ENCODE measurements around the gene HS3ST1.

HS3ST1 gene

DNA sequence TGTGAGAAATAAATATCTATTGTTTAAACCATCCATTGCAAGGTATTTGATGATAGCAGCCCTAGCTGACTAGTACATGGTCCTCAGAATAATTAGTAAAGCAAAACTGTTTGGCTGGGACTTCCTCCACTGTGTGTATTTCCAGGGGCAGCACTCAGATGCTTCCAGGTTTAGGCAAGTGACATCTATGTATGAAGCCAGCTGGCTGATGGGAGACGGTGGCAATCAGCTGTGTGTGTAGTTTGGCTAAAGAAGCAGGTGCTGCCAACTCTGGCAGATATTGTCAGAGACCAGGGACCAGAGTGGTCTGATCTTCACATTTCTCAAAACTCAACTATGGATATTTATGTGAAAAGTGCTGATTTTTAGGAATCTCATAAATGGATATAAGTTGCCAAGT is 19.1 kb downstream of the HS3ST1 start:
- Histone ChIP-seq H3K4me3 (replicated peaks; ENCODE audit: insufficient read depth, low read length) (no peak overlapping the region), H3K27me3 (ENCODE audit: insufficient read depth, poor library complexity, severe bottlenecking) (no peaks in the 10 kb centered on the region), H3K27ac (replicated peaks) (no peak overlapping the region)
- no peak for DNase-seq (ENCODE audit: low read depth in 1 of 2, low spot score in 1 of 2)
- TF ChIP-seq, protein P1, sequence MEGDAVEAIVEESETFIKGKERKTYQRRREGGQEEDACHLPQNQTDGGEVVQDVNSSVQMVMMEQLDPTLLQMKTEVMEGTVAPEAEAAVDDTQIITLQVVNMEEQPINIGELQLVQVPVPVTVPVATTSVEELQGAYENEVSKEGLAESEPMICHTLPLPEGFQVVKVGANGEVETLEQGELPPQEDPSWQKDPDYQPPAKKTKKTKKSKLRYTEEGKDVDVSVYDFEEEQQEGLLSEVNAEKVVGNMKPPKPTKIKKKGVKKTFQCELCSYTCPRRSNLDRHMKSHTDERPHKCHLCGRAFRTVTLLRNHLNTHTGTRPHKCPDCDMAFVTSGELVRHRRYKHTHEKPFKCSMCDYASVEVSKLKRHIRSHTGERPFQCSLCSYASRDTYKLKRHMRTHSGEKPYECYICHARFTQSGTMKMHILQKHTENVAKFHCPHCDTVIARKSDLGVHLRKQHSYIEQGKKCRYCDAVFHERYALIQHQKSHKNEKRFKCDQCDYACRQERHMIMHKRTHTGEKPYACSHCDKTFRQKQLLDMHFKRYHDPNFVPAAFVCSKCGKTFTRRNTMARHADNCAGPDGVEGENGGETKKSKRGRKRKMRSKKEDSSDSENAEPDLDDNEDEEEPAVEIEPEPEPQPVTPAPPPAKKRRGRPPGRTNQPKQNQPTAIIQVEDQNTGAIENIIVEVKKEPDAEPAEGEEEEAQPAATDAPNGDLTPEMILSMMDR (IDR thresholded peaks at IDR 0.05; ENCODE audit: insufficient read depth, low read length) = no peak
- TF ChIP-seq, protein P2, sequence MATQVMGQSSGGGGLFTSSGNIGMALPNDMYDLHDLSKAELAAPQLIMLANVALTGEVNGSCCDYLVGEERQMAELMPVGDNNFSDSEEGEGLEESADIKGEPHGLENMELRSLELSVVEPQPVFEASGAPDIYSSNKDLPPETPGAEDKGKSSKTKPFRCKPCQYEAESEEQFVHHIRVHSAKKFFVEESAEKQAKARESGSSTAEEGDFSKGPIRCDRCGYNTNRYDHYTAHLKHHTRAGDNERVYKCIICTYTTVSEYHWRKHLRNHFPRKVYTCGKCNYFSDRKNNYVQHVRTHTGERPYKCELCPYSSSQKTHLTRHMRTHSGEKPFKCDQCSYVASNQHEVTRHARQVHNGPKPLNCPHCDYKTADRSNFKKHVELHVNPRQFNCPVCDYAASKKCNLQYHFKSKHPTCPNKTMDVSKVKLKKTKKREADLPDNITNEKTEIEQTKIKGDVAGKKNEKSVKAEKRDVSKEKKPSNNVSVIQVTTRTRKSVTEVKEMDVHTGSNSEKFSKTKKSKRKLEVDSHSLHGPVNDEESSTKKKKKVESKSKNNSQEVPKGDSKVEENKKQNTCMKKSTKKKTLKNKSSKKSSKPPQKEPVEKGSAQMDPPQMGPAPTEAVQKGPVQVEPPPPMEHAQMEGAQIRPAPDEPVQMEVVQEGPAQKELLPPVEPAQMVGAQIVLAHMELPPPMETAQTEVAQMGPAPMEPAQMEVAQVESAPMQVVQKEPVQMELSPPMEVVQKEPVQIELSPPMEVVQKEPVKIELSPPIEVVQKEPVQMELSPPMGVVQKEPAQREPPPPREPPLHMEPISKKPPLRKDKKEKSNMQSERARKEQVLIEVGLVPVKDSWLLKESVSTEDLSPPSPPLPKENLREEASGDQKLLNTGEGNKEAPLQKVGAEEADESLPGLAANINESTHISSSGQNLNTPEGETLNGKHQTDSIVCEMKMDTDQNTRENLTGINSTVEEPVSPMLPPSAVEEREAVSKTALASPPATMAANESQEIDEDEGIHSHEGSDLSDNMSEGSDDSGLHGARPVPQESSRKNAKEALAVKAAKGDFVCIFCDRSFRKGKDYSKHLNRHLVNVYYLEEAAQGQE (IDR thresholded peaks at IDR 0.05; ENCODE audit: insufficient replicate concordance, low read depth) = no peak
- TF ChIP-seq SPI1 (IDR thresholded peaks at IDR 0.05; ENCODE audit: borderline replicate concordance, low read depth) = no peak
- no peak for TF ChIP-seq POLR2AphosphoS5 (IDR thresholded peaks at IDR 0.05; ENCODE audit: low read depth)
- TF ChIP-seq GABPA (IDR thresholded peaks at IDR 0.05; ENCODE audit: low read depth) = no peak

DNA sequence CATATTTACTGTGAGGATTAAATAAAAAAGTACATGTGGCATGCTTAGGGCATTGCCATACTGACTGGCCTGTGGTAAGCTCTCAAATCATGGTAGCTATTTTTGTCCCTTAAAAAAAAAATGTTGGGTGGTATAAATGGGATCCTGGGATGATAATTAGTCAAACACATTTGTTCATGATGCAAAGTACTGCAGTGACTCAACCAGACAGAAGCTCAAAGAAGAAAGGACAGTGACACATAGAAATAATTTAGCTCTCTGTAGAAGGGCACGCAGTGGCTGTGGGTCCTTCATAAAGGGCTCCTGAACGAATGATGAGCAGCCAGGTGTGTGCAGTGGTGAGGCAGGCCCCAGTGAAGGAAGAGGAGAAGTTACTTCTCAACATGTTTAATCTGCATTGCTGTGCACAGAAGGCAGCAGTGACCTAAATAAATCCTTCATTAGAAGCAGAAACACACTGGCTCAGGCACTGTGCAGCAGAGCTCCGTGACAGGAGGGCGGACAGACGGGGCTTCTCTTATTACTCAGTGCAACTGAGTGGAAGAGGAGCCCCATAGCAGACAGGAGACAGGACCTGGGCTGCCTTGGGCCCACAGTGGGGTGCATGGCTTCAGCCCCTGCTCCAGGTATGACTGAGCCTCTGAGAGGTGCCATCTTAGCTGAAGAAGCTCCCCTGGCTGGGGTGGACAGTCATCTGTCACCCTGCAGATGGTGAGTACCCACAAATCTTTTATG is 20.3 kb downstream of the HS3ST1 start:
- H3K27ac ChIP-seq (replicated peaks) = no peak overlapping the region
- no peak for DNase-seq (ENCODE audit: low read depth in 1 of 2, low spot score in 1 of 2)
- no peak for TF ChIP-seq GABPA (IDR thresholded peaks at IDR 0.05; ENCODE audit: low read depth)
- TF ChIP-seq, protein P1 (IDR thresholded peaks at IDR 0.05; ENCODE audit: insufficient read depth, low read length) = no peak
- TF ChIP-seq, protein P2 (IDR thresholded peaks at IDR 0.05; ENCODE audit: insufficient replicate concordance, low read depth) = no peak
- no peak for TF ChIP-seq SPI1 (IDR thresholded peaks at IDR 0.05; ENCODE audit: borderline replicate concordance, low read depth)
- no peak for TF ChIP-seq POLR2AphosphoS5 (IDR thresholded peaks at IDR 0.05; ENCODE audit: low read depth)

DNA sequence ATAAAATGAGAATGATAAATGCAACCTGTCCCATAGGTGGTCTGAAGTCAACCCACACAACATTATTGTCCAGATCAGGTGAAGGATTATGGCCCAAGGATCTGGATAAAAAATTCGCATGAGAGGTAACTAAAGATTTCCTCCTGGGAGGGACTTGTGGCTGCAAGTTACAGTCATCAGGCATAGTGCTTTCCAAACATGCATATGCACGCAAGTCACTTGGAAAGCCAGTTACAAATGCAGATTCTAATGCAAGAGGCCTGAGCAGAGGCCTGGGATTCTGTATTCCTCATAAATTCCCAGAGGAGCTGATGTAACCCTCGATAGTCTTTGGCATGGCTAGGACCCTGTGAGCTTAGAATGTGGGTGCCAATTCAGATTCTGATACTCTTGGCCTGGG is 21.1 kb downstream of the HS3ST1 start:
- no peak for DNase-seq (ENCODE audit: low read depth in 1 of 2, low spot score in 1 of 2)
- Histone ChIP-seq H3K27me3 (ENCODE audit: insufficient read depth, poor library complexity, severe bottlenecking) (no peaks in the 10 kb centered on the region), H3K4me3 (replicated peaks; ENCODE audit: insufficient read depth, low read length) (no peak overlapping the region), H3K27ac (replicated peaks) (no peak overlapping the region)
- TF ChIP-seq, protein P2 (IDR thresholded peaks at IDR 0.05; ENCODE audit: insufficient replicate concordance, low read depth) = no peak
- TF ChIP-seq, protein P1 (IDR thresholded peaks at IDR 0.05; ENCODE audit: insufficient read depth, low read length) = no peak
- TF ChIP-seq SPI1 (IDR thresholded peaks at IDR 0.05; ENCODE audit: borderline replicate concordance, low read depth) = no peak
- TF ChIP-seq GABPA (IDR thresholded peaks at IDR 0.05; ENCODE audit: low read depth) = no peak
- no peak for TF ChIP-seq POLR2AphosphoS5 (IDR thresholded peaks at IDR 0.05; ENCODE audit: low read depth)

More for the DNA sequence above, 20.3 kb downstream of the HS3ST1 start:
- no peaks in the 10 kb centered on the region for H3K27me3 ChIP-seq (ENCODE audit: insufficient read depth, poor library complexity, severe bottlenecking)
- H3K4me3 ChIP-seq (replicated peaks; ENCODE audit: insufficient read depth, low read length) = no peak overlapping the region

Measured in HL-60 (cell line).